Activated T-helper 17 cell treated with anti-CD3 and anti-CD28 coated beads, Interleukin-2, amount 50 U/mL, for 72 hours (primary cell): Measurements from ENCODE around the gene RNF4. TPM values are rescaled to one million over a fixed set of nuclear protein-coding genes. Genes with fewer than 3 reads are reported as not detected.
"Not testable (repeated sequence)": the region's sequence is repeated elsewhere in the genome, so short reads cannot be mapped to it uniquely, and the experiment has no call there.

ENCODE experiments used
- ATAC-seq: fragments of 150-1000 bp; cut with Tn5 transposase; replicated peaks from 2 replicates; pipeline ENCODE4 v1.10.0; 2021; ENCODE audit warnings: mild to moderate bottlenecking, moderate library complexity
- H3K27ac Mint-ChIP-seq: one replicate; pipeline ENCODE4 v1.8.0; 2022; ENCODE audit warnings: mixed read lengths
- H3K27me3 Mint-ChIP-seq: one replicate; pipeline ENCODE4 v1.8.0; 2022; ENCODE audit warnings: mixed read lengths
- H3K36me3 Mint-ChIP-seq: one replicate; pipeline ENCODE4 v1.8.0; 2022; ENCODE audit warnings: low read depth, mild to moderate bottlenecking, mixed read lengths
- H3K4me1 Mint-ChIP-seq: one replicate; pipeline ENCODE4 v1.8.0; 2022; ENCODE audit warnings: mixed read lengths
- H3K4me3 Mint-ChIP-seq: one replicate; pipeline ENCODE4 v1.8.0; 2022; ENCODE audit warnings: mild to moderate bottlenecking, mixed read lengths
- H3K9me3 Mint-ChIP-seq: one replicate; pipeline ENCODE4 v1.8.0; 2022; ENCODE audit warnings: mixed read lengths
- total RNA-seq, 2 donors: library from RNA; stranded (reverse); gene quantifications; one replicate each; pipeline ENCODE4 v1.2.3, GENCODE V29; 2022

The RNF4 gene, protein sequence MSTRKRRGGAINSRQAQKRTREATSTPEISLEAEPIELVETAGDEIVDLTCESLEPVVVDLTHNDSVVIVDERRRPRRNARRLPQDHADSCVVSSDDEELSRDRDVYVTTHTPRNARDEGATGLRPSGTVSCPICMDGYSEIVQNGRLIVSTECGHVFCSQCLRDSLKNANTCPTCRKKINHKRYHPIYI
- total RNA-seq: 10 to 100 TPM; 90.8 to 97.1 TPM

GRCh38 chr4:2468456-2469191 lies at the start of gene RNF4:
TSS of gene RNF4 (plus strand) at chr4:2469106. CDS start at chr4:2490494, 21,388 bp downstream.
- Mint-ChIP-seq H3K4me1 (peaks cover 12% of the 10 kb centered on the region), H3K36me3 (peaks cover 52% of the 10 kb centered on the region), H3K27me3 (no peaks in the 10 kb centered on the region), H3K9me3 (no peaks in the 10 kb centered on the region), H3K27ac (peak within 1 kb of the TSS; percentile 97), H3K4me3 (peak within 1 kb of the TSS; percentile 98)
- ATAC-seq: peak; percentile 85

GRCh38 chr4:2419814-2420213 lies 49.1 kb upstream of the RNF4 start:
- H3K36me3 Mint-ChIP-seq: peaks cover 9% of the 10 kb centered on the region
- no peaks in the 10 kb centered on the region for H3K27me3 Mint-ChIP-seq
- H3K27ac Mint-ChIP-seq: peak overlapping the region; percentile 23
- no peak for ATAC-seq
- H3K4me3 Mint-ChIP-seq: peak overlapping the region; percentile 76
- no peaks in the 10 kb centered on the region for H3K9me3 Mint-ChIP-seq
- peaks cover 19% of the 10 kb centered on the region for H3K4me1 Mint-ChIP-seq

- peaks cover 10% of the 10 kb centered on the region for H3K4me1 Mint-ChIP-seq
- no peaks in the 10 kb centered on the region for H3K27me3 Mint-ChIP-seq
- H3K36me3 Mint-ChIP-seq: peaks cover 4% of the 10 kb centered on the region
- no peak overlapping the region for H3K27ac Mint-ChIP-seq
- no peak for ATAC-seq
- H3K9me3 Mint-ChIP-seq: no peaks in the 10 kb centered on the region
- H3K4me3 Mint-ChIP-seq: no peak overlapping the region
Observed at GRCh38 chr4:2421928-2422327, 47.0 kb upstream of the RNF4 start.

DNA sequence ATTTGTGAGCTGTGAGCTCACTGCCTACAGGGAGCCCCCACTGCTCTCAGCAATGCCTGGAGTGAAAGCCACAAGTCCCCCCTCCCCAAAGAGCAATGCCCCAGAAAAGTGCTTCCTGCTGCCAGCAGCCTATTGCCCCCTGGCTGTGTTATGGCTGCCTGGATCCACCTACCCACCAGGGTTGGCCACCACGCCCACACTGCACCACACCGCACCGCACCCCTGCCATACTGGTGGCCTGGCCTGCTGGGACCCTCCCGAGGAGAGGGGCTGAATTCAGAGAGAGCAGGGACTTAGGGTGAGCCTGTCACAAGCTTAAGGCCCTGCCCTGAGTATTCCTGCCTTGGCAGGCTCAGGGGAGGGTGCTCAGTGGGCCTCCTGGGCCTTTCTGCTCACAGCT lies 45.8 kb upstream of the RNF4 start:
- H3K4me3 Mint-ChIP-seq: no peak overlapping the region
- H3K4me1 Mint-ChIP-seq: peaks cover 10% of the 10 kb centered on the region
- H3K27ac Mint-ChIP-seq: no peak overlapping the region
- no peak for ATAC-seq
- H3K36me3 Mint-ChIP-seq: no peaks in the 10 kb centered on the region
- no peaks in the 10 kb centered on the region for H3K9me3 Mint-ChIP-seq
- H3K27me3 Mint-ChIP-seq: no peaks in the 10 kb centered on the region

- H3K4me3 Mint-ChIP-seq: no peak overlapping the region
- no peak for ATAC-seq
- H3K27me3 Mint-ChIP-seq: no peaks in the 10 kb centered on the region
- no peaks in the 10 kb centered on the region for H3K9me3 Mint-ChIP-seq
- H3K36me3 Mint-ChIP-seq: no peaks in the 10 kb centered on the region
- H3K4me1 Mint-ChIP-seq: peaks cover 10% of the 10 kb centered on the region
- H3K27ac Mint-ChIP-seq: no peak overlapping the region
Observed at GRCh38 chr4:2423695-2424094, 45.2 kb upstream of the RNF4 start.

GRCh38 chr4:2424581-2424980 lies 44.3 kb upstream of the RNF4 start:
- H3K4me1 Mint-ChIP-seq: peaks cover 6% of the 10 kb centered on the region
- no peaks in the 10 kb centered on the region for H3K36me3 Mint-ChIP-seq
- H3K27me3 Mint-ChIP-seq: no peaks in the 10 kb centered on the region

GRCh38 chr4:2425386-2426068 lies 43.4 kb upstream of the RNF4 start:
- H3K4me3 Mint-ChIP-seq: no peak overlapping the region
- no peak for ATAC-seq
- H3K27ac Mint-ChIP-seq: no peak overlapping the region
- H3K4me1 Mint-ChIP-seq: no peaks in the 10 kb centered on the region
- no peaks in the 10 kb centered on the region for H3K36me3 Mint-ChIP-seq
- no peaks in the 10 kb centered on the region for H3K27me3 Mint-ChIP-seq
- H3K9me3 Mint-ChIP-seq: no peaks in the 10 kb centered on the region

More at GRCh38 chr4:2424581-2424980, 44.3 kb upstream of the RNF4 start:
- Mint-ChIP-seq H3K4me3 (no peak overlapping the region), H3K9me3 (no peaks in the 10 kb centered on the region), H3K27ac (no peak overlapping the region)
- ATAC-seq: no peak

DNA sequence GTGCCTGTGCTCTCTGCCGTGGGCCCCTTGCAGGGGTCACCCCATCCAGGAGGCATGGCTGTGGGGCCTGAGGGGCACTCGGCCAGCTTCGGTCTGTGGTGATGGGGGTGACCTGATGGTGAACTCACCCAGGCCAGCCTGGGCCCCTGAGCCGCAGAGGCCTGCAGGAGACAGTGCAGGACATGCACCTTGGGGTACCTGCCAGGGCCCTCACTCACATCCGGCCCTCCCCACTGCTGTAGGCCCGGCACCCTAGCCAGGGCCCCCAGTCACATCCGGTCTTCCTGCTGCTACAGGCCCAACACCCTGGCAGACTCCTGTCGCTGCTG lies 42.9 kb upstream of the RNF4 start:
- Mint-ChIP-seq H3K9me3 (no peaks in the 10 kb centered on the region), H3K4me3 (no peak overlapping the region), H3K27me3 (no peaks in the 10 kb centered on the region), H3K4me1 (no peaks in the 10 kb centered on the region), H3K27ac (no peak overlapping the region), H3K36me3 (no peaks in the 10 kb centered on the region)
- ATAC-seq: no peak

GRCh38 chr4:2426711-2427275 lies 42.1 kb upstream of the RNF4 start:
- H3K27me3 Mint-ChIP-seq: no peaks in the 10 kb centered on the region
- no peak for ATAC-seq
- H3K36me3 Mint-ChIP-seq: no peaks in the 10 kb centered on the region
- H3K27ac Mint-ChIP-seq: no peak overlapping the region
- no peak overlapping the region for H3K4me3 Mint-ChIP-seq
- H3K9me3 Mint-ChIP-seq: no peaks in the 10 kb centered on the region
- H3K4me1 Mint-ChIP-seq: no peaks in the 10 kb centered on the region

- Mint-ChIP-seq H3K4me1 (no peaks in the 10 kb centered on the region), H3K27ac (no peak overlapping the region), H3K4me3 (no peak overlapping the region), H3K9me3 (no peaks in the 10 kb centered on the region), H3K27me3 (no peaks in the 10 kb centered on the region), H3K36me3 (no peaks in the 10 kb centered on the region)
- no peak for ATAC-seq
Observed at GRCh38 chr4:2427383-2428334, 41.2 kb upstream of the RNF4 start.

- Mint-ChIP-seq H3K9me3 (no peaks in the 10 kb centered on the region), H3K4me3 (no peak overlapping the region), H3K4me1 (no peaks in the 10 kb centered on the region), H3K36me3 (no peaks in the 10 kb centered on the region), H3K27me3 (no peaks in the 10 kb centered on the region), H3K27ac (peak overlapping the region; percentile 11)
- ATAC-seq: no peak
Observed at GRCh38 chr4:2428496-2429213, 40.3 kb upstream of the RNF4 start.

- H3K27ac Mint-ChIP-seq, H3K4me1 Mint-ChIP-seq, H3K4me3 Mint-ChIP-seq, ATAC-seq, H3K36me3 Mint-ChIP-seq, H3K9me3 Mint-ChIP-seq, H3K27me3 Mint-ChIP-seq: not testable (repeated sequence)
Observed at GRCh38 chr4:2429945-2430757, 38.8 kb upstream of the RNF4 start.

GRCh38 chr4:2432004-2432403 lies 36.9 kb upstream of the RNF4 start:
- no peaks in the 10 kb centered on the region for H3K36me3 Mint-ChIP-seq
- H3K4me1 Mint-ChIP-seq: no peaks in the 10 kb centered on the region
- ATAC-seq: no peak

More at GRCh38 chr4:2432004-2432403, 36.9 kb upstream of the RNF4 start:
- no peaks in the 10 kb centered on the region for H3K9me3 Mint-ChIP-seq
- no peaks in the 10 kb centered on the region for H3K27me3 Mint-ChIP-seq
- H3K4me3 Mint-ChIP-seq: no peak overlapping the region
- H3K27ac Mint-ChIP-seq: no peak overlapping the region
